NOMO-1 (cell line): ENCODE data around the gene HOXB1.
"Not testable (repeated sequence)": the region's sequence is repeated elsewhere in the genome, so short reads cannot be mapped to it uniquely, and the experiment has no call there.

Source experiments
- DNase-seq, 2 experiments: peaks; one replicate each; lab custom pipeline; 2025; ENCODE audit not compliant: unreplicated experiment in 2 of 2; lab: John Stamatoyannopoulos, UW

Gene HOXB1

DNA sequence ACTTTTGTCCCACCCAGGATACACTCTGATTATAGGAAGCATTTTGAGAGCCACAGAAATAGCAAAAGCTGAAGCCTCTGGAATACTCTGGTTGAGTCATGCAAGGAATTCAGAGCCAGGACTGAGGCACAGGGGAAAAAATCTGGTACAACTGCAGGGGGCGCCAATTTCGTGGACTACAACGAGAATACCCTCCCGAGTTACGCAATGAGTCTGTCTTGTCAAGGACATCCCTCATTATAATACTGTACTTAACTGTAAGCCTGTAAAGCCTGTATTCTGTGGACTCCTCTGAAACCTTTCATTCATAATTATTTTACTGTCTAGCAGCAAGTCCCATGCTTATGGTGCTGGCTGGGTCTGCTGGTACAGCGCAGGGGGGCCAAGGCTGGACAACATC, 7.8 kb downstream of the HOXB1 start:
- DNase-seq = no peak

DNA sequence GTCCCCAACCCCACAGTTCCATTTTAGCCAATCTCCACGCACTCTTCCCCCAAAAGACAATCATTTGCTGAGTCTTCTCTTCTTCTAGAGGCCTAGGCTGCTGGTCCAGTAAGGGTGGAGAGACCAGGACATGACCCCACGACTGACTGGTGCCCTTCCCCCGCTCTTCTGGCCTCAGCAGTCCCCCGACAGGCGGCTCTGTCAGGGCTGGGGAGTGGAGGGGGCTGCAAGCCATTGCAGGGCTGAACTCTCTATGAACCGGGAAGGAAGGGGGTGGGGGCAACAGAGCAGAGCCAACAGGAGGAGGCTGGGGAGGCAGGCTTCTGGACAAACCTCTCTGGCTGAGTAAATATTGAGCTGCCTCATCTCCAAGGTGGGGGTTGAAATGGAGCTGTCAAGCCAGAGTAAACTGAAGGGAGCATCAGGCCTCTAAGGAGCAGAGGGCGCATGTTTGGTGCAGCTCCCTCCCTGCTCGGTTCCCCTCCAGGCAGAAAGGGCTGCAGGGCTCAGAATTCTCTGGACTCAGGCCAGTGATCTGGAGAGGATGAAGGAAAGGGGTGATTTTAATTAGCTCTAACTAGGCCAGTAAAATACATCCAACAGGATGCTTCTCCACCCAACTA, 8.7 kb downstream of the HOXB1 start:
- DNase-seq = no peak

DNA sequence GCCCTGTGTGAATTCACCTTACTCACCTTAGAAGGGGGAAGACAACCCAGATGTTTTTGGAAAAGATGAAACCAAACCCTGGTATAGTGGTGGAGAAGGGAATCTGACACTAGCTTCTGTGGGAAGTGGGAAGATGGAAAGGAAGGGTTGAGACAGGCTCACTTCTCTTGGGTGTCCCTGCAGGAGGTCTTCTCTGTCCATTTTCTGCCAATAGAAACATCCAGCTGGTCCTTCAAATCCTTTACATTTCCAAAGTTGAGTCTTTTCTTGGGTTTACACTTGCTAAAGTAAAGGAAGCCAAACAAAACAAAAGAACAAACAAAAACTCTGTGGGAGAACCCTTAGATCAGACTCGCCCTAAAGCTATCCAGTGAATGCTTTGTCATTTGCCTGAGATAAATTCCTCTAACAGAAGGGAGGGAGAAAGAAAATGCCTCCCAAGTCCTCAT, 10.2 kb downstream of the HOXB1 start:
- no peak for DNase-seq

DNA sequence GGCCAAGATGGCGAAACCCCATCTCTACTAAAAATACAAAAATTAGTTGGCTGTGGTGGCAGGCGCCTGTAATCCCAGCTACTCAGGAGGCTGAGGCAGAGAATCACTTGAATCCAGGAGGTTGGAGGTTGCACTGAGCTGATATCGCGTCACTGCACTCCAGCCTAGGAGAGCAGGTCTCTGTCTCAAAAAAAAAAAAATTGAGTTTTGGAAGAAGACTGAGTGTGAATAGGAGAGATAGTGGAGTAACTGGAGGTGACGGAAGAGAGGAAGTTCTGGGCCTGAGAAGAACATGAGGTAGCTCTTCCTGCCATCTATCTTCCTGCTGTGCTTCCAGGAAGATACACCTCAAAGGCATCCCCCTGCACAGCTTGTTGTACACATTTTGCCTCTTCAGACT, 11.4 kb downstream of the HOXB1 start:
- no peak for DNase-seq

DNA sequence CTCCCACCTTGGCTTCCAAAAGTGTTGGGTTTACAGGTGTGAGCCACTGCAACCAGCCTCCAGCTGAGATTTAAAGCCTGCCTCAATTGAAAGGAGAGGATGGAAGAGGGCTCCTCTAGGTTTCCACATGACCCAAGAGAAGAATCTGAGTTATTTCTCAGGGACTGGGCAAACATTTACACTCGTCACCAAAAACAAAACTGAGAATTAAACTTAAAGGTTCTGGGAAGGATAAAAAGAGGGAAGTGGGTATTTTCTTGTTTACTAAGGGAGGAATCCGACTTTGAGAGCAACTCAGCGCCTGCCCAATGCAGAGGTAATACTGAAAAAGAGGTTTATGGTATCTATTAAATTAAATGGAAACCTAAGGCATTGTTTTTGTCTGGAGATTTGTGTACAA, 13.3 kb downstream of the HOXB1 start:
- DNase-seq = peak in 1 of 2 experiments; percentile 10

DNA sequence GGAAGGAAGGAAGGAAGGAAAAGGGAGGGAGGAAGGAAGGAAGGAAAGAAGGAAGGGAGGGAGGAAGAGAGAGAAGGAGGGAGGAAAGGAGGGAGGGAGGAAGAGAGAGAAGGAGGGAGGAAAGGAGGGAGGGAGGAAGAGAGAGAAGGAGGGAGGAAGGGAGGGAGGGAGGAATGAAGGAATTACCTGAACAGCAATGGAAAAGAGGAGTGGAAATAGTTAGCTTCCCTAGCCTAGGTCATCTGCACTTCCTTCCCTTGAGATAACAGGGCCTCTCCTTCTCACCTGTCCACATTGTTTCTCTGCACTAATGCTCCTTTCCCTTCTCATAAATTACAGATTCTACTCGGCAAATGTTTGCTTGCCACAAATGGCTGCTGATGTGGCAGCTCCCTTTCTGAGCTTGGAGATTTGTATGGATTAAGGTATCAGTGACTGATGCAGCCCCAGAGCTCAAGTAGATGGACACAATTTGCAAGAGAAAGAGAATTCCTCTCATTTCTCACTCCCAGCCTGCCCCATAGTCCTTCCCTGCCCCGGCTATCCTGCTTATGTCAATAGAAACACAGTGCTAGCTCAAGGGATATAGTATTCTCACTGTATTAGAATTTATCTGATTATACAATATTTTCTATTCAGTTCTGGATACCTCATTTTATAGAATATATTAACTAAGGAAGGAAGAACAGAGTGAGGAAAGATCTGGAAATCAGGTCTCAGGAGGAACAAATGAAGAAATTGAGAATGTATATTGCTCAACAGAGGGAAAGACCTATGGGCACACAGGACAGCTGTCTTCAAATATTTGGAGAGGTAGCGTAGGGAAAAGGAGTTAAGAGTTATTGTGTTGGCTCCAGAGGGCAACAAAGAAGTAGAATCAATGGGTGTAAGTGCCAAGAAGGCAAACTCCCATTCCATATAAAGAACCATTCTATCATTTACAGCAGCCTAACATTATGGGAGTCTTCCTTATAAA, 14.6 kb downstream of the HOXB1 start:
- DNase-seq = no peak

DNA sequence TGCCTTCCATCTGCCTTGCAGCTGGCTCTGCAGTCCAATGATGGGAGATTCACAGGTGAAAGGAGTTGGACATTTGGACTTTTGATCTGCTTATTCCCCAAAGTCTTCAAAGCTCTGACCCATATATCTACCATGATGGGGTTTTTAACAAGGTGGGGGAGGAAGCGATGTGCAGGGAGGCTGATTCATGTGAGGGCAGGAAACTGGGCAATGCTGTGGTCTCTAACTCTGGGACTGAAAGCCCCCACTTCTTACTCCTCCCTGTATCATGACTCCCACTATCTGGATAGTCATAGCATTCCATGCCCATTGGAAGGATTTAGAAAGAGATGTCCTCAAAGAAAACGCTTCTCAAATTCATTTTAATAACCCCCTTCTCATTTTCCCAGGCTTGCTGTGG, 16.3 kb downstream of the HOXB1 start:
- no peak for DNase-seq

DNA sequence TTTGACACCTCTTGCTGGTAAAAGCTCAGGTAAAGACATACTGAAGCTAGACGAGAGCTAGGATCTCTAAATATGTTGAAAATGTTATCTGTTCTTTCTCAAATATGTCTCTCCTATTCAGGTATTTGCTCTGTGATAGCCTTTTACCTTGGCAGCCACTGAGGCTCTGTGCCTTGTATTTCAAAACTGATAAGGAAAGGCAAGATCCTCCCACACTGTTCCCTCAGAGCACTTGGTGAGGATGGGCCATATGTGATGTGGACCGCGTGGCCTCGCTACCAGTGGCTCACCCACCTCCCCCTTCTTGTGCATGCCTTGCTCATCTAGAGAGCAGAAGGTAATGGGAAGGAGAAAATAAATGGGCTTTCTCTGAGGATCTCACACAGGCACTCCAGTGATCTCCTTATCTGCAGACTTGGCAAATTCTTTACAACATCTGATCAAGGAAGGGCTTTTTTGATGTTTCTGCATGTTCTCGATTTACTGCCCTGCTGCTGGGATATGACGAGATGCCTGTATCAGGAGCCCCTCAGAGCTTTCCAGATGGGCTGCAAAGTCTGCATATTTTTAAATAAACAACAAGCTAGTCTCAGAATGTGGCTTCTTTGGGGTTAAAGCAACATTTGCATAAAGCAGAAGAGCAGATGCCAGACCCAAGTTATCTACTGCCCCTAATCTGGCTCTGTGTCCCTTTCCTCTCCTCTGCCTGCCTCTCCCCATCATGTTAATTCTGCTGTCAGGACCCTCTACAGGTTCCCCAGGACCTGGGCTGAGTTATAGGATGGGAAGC, 16.9 kb downstream of the HOXB1 start:
- no peak for DNase-seq

DNA sequence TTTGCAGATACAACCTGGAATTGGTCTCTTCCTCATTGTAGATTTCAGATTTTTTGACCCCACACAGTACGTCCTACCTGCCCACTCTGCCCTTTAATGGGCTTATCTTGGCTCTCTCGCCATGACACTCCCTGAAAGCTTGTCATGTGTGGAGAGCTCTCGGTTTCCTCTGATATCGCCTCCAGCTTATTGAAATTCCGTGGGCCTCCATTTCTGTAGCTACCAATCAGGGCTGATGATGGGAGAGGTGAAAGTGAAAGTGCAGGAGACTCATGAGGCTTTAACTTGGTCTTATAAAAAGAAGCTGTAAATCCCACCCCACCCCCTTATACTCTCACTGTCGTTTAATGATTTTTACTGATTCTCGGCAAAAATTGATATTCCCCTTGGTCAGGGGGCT, 17.7 kb downstream of the HOXB1 start:
- no peak for DNase-seq

DNA sequence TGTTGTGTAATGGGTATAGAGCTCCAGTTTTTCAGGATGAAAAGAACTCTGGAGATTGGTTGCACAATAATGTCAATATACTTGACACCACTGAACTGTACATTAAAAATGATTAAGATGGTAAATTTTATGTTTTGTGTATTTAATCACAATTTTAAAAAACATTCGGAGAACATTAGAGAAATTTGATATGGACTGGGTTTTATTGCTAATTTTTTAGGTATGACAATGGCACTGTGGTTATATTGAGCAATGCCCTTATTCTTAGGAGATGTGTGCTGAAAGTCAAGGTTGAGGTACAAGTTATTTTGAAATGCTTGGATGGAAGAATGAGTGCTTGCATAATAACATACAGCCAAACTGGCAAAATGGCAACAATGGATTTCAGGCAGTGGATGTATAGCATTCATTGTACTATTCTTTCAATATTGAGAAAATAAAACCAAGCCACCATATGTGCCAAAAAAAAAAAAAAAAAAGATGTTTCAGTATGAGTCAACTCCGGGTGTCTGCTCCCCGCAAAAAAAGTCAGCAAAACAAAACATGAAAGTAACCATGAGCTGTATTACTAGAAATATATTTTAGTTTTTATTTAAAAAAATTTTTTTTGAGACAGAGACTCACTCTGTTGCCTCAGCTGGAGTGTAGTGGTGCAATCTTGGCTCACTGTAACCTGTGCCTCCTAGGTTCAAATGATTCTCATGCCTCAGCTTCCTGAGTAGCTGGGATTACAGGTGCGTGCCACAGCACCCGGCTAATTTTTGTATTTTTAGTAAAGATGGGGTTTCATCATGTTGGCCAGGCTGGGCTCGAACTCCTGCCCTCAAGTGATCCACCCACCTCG, 19.8 kb downstream of the HOXB1 start:
- DNase-seq = peak in 1 of 2 experiments; percentile 29

DNA sequence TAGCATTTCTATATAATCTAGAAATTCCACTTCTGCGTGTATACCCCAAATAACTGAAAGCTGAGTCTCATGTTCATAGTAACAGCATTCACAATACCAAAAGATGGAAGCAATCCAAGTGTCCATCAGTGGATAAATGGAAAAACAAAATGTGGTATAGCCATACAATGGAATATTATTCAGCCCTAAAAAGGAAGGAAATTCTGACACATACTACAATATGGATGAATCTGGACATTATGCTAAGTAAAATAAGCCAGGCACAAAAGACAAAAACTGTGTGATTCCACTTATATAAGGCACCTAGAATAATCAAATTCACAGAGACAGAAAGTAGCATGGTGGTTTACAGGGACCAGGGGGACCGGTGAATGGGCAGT, 20.4 kb downstream of the HOXB1 start:
- no peak for DNase-seq

DNA sequence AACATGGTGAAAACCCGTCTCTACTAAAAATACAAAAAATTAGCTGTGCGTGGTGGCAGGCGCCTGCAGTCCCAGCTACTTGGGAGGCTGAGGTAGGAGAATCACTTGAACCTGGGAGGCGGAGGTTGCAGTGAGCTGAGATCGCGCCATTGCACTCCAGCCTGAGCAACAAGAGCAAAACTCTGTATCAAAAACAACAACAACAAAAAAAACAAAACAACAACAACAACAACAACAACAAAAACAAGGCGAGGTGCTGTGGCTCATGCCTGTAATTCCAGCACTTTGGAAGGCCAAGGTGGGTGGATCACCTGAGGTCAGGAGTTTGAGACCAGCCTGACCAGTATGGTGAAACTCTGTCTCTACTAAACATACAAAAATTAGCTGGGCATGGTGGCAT, 21.1 kb downstream of the HOXB1 start:
- not testable (repeated sequence) for DNase-seq

DNA sequence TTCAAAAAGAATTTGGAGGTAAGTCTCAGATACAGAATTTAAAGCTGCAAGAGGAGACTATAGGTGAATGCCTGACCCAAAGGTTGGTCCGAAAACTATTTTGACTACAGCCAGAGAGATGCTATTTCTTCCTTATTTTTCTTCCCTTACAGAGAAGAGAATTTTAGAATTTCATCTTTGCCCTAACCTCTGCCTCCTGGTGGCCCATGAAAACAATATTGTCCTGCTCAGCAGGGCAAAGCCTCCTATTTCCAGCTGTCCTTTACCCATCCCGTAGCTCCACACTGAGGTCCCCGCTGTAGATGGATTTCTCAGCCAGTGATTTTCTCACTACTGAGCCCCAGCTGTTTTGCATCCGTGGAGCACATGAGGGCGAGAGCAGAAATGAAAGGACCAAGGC, 24.6 kb downstream of the HOXB1 start:
- no peak for DNase-seq

DNA sequence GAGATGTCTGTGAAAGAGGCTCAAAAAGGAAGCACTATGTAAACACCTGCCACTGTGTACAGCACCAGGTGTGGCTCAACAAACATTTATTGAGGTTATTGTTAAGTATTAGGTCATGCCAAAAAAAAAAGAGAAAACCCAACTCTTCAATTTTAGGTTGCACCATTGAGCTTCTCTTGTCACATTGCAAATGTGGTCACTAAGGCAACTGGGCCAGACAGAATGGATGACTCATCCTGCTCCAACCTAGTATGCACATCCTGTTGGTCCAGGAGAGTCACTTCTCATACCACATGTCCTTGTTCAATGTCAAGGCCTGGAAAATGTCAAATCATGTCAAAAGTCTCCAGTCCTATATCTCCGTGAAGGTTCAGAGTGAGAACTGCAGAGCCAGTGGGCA, 25.0 kb downstream of the HOXB1 start:
- peak; percentile 49 to 88 for DNase-seq

DNA sequence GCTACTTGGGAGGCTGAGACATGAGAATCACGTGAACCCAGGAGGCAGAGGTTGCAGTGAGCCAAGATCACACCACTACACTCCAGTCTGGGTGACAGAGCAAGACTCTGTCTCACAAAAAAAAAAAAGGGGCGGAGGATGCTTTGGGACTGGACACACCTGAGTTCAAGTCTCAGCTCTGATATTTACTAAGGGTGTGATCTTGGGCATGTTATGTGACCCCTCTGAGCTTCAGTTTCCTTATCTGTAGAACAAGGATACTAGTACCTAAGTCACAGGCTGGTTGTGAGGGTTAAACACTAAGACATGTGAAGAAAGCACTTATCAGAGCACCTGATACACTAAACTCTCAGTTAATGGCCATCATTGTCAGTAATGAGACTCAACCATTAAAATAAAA, 25.9 kb downstream of the HOXB1 start:
- DNase-seq = no peak

DNA sequence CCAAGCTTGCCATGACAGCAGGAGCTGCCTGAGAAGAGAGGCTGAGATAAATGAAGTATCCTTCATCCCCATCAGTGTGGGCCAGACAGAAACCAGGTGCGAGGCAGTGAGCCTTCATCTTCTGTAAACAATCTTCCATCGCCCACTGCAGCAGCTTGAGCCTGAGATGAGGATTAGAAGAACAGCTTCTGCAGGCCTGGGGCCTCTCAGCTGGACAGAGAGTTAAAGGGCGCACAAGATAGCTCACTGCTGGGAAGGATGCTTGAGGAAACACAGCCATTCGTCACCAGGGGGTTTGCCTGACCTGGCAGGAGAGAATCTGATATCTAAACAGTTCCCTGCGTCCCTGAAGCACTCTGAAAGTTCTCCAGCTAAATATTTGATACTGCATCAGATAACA, 27.1 kb downstream of the HOXB1 start:
- DNase-seq = no peak

DNA sequence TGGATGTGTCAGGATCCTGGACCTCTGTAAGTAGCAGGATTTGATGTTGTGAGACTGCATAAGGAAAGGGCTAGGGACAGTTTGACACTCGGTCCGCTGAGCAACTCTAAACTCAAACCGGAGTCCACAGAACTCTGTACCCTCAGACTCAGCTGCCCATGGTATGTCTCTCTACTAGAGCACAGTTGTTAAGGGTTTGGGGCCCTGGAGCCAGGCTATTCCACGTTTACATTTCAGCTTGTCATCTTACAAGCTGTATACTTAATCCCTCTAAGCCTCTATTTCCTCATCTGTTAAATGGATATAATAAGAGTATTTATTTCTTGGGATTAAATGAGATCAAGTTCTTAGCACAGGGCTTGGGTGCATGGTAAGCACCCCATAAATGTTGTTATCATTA, 27.9 kb downstream of the HOXB1 start:
- DNase-seq = no peak

DNA sequence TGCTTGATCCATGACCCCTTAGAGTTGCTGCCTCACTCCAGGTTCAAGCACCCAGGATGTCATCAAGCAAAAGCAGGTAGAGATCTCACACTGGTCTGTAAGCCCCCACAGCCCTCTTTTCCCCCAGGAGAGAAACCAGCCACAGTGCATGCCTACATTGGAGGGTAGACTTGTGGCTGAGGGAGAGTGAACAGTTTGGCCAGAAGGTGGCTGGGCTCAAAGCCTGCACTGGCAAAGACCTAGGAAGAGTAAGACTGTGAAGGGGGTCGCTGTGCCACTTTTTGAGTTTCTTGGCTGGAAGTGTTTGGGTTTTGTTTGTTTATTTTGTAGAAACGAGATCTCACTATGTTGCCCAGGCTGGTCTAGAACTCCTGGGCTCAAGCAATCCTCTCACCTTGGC, 28.5 kb downstream of the HOXB1 start:
- DNase-seq = no peak

DNA sequence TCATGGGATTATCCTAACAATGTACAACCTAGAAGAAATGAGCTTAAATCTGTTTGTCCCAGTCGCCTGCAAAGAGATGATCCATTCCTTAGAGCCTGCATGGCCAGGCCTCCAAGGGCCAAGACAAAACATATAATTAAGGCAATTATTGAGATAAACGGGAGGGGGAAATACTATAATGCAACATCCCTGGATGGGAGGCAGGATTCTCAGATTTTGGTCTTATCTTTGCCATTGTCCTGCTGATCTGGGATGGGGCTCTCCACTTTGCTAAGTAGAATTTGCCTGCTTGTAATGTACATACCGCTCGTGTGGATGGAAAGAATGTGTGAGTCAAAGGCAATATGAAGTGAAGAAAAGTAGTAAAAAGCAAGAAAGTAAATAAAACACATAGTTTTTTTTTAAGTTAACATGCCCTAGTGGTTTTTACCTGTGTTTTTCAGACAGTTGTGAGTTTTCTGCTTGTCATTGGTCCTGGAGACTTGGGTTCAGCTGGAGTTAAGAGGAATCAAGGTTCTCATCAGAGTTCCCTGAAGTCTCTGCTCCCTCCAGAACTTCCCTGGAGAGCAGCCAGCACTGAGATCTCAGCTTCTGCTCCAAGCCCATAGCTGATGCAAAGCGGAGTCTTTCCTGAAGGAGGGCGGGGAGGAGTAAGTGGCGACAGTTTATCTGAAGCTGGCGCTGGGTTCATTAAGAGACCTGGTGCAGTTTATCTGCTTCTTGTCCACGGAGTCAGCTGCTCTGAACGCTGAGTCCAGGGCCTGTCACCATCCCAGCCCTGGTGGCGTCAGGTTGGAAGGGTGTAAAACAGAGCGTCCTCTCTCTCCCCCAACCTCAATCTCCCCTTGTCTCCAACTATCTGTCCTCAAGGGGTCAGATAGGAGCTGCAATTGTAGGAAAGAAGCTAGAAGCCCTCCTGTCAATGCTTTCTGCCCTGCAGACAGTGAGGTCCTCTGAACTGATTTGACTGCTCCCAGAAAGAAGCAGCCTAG, 30.1 kb downstream of the HOXB1 start:
- DNase-seq = no peak
